HAP-1 (cell line): ENCODE data around the gene ELMO3.

Source experiments
- DNase-seq, 2 experiments: peaks; one replicate each; pipeline ENCODE4 v3.0.0-alpha.2; 2016 to 2020; ENCODE audit warnings: low spot score in 2 of 2
- H3K27me3 ChIP-seq: fragments of 250-450 bp; sonication (Bioruptor Pico); 2 replicates; pipeline ENCODE4 v1.5.1; 2020; ENCODE audit warnings: low read depth, mild to moderate bottlenecking, moderate library complexity
- H3K36me3 ChIP-seq: fragments of 250-450 bp; sonication (Bioruptor Pico); replicated peaks from 2 replicates; pipeline ENCODE4 v1.5.1; 2020; ENCODE audit warnings: mild to moderate bottlenecking
- H3K4me1 ChIP-seq: fragments of 250-450 bp; sonication (Bioruptor Pico); 2 replicates; pipeline ENCODE4 v1.5.1; 2020; ENCODE audit warnings: mild to moderate bottlenecking
- H3K4me3 ChIP-seq: fragments of 250-450 bp; sonication (Bioruptor Pico); 2 replicates; pipeline ENCODE4 v1.5.1; 2020; ENCODE audit warnings: mild to moderate bottlenecking, moderate library complexity
- H3K9me3 ChIP-seq: fragments of 250-450 bp; sonication (Bioruptor Pico); 2 replicates; pipeline ENCODE4 v1.5.1; 2020; ENCODE audit warnings: mild to moderate bottlenecking, moderate library complexity
- in situ Hi-C: fragments of 300-500 bp; cut with MboI; formaldehyde crosslinking; loops from 3 replicates; pipeline ENCODE4 v1.14.3; 2020; ENCODE audit warnings: low sequenced_read_pairs, inconsistent platforms, mixed read lengths

The ELMO3 gene

GRCh38 chr16:67191411-67191994 lies 7.4 kb upstream of the ELMO3 start:
- Histone ChIP-seq H3K4me3 (peak overlapping the region; percentile 98), H3K36me3 (peaks cover 41% of the 10 kb centered on the region), H3K4me1 (peaks cover 11% of the 10 kb centered on the region), H3K27me3 (no peaks in the 10 kb centered on the region), H3K9me3 (no peaks in the 10 kb centered on the region)
- no peak for DNase-seq
- in situ Hi-C loops: no loop called here

GRCh38 chr16:67191995-67192681 lies 6.8 kb upstream of the ELMO3 start, which contains the start of gene E2F4:
TSS of gene E2F4 (plus strand) at chr16:67192155. CDS start at chr16:67192228, 73 bp downstream.
- Histone ChIP-seq H3K27me3 (no peaks in the 10 kb centered on the region), H3K4me3 (peak within 1 kb of the TSS; percentile 98), H3K9me3 (no peaks in the 10 kb centered on the region), H3K4me1 (peaks cover 11% of the 10 kb centered on the region), H3K36me3 (peaks cover 47% of the 10 kb centered on the region)
- in situ Hi-C loops: no loop called here
- DNase-seq: peak; percentile 85 to 93

DNA sequence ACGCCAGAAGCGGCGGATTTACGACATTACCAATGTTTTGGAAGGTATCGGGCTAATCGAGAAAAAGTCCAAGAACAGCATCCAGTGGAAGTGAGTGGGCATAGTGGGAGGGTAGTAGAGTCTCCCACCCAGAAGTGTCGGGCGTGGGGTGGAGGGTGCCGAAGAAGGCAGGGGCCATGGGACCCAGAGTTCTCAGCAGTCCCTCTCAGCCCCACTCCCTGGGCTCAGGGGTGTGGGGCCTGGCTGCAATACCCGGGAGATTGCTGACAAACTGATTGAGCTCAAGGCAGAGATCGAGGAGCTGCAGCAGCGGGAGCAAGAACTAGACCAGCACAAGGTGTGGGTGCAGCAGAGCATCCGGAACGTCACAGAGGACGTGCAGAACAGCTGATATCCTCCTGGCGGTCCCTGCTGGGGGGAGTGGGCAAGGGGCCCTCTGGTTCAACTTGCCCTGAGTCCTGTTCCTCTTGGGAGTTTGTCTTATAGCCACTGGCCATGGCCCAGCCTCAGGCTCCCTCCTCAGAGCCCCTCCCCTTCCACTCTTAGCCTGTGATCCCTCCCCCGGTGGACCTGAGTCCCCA lies 6.1 kb upstream of the ELMO3 start:
- Histone ChIP-seq H3K9me3 (no peaks in the 10 kb centered on the region), H3K36me3 (peaks cover 55% of the 10 kb centered on the region), H3K4me1 (peaks cover 11% of the 10 kb centered on the region), H3K27me3 (no peaks in the 10 kb centered on the region), H3K4me3 (peak overlapping the region; percentile 98)
- in situ Hi-C loops: no loop called here
- no peak for DNase-seq

GRCh38 chr16:67193536-67193935 lies 5.4 kb upstream of the ELMO3 start:
- Histone ChIP-seq H3K4me1 (peaks cover 11% of the 10 kb centered on the region), H3K4me3 (peak overlapping the region; percentile 98), H3K27me3 (no peaks in the 10 kb centered on the region), H3K36me3 (peaks cover 61% of the 10 kb centered on the region), H3K9me3 (no peaks in the 10 kb centered on the region)
- no peak for DNase-seq
- in situ Hi-C loops: no loop called here

DNA sequence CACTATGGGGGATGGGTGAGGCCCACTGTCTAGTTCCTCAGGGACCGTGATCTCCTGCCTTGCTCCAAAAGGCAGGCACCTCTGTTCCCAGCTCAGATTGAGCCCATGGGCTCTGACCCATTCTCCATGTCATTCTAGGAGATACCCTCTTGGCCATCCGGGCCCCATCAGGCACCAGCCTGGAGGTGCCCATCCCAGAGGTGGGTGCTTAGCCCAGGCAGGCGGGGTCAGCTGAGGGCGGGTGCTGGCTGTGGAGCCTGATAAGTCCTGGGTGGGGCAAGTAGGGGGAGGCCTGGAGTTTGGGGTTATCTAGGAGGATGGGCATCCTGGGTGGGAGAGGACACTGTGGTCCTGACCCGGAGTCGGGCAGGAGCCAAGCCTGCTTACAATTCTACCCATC lies 4.7 kb upstream of the ELMO3 start:
- H3K4me3 ChIP-seq: no peak overlapping the region
- DNase-seq: no peak
- H3K4me1 ChIP-seq: peaks cover 11% of the 10 kb centered on the region
- no peaks in the 10 kb centered on the region for H3K27me3 ChIP-seq
- peaks cover 64% of the 10 kb centered on the region for H3K36me3 ChIP-seq
- no peaks in the 10 kb centered on the region for H3K9me3 ChIP-seq
- in situ Hi-C loops: no loop called here

GRCh38 chr16:67195676-67196075 lies 3.3 kb upstream of the ELMO3 start:
- peaks cover 11% of the 10 kb centered on the region for H3K4me1 ChIP-seq
- no peaks in the 10 kb centered on the region for H3K9me3 ChIP-seq
- H3K27me3 ChIP-seq: no peaks in the 10 kb centered on the region
- no peak for DNase-seq
- in situ Hi-C loops: no loop called here
- peaks cover 71% of the 10 kb centered on the region for H3K36me3 ChIP-seq
- H3K4me3 ChIP-seq: no peak overlapping the region

DNA sequence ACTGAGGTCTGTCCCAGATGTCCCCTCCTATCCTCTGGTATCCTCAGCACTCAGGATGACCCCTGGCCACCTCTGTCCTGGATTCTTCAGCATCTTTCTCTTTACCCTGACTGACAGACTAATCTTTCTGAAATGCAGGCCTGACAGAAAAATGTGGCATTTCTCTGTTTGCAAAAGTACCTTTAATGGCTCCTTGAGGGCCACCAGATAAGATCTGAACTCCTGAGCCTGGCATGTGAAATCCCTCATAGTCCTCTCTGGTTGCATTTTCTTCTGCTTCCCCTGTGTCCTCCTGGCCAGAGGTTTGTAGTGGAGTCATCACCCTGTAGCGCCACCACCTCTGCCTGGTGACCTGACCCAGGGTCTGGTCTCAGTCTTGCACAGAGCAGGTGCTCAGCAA lies 2.0 kb upstream of the ELMO3 start:
- peaks cover 79% of the 10 kb centered on the region for H3K36me3 ChIP-seq
- no peaks in the 10 kb centered on the region for H3K27me3 ChIP-seq
- in situ Hi-C loops: no loop called here
- H3K4me3 ChIP-seq: no peak overlapping the region
- no peak for DNase-seq
- H3K4me1 ChIP-seq: peaks cover 9% of the 10 kb centered on the region
- H3K9me3 ChIP-seq: no peaks in the 10 kb centered on the region

DNA sequence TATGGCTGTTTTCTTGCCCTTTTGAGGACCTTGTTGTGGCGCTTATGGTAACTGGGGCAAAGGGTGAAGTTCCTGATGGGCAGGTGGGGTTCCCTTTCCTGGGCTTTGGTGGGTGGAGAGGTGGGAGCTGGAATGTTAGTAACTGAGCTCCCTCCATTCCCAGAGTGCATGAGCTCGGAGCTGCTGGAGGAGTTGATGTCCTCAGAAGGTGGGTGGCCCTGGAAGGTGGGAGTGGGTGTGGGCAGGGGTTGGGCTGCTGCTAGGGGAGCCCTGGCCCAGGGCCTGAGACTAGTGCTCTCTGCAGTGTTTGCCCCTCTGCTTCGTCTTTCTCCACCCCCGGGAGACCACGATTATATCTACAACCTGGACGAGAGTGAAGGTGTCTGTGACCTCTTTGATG lies 1.2 kb upstream of the ELMO3 start:
- Histone ChIP-seq H3K36me3 (peaks cover 82% of the 10 kb centered on the region), H3K9me3 (no peaks in the 10 kb centered on the region), H3K4me3 (no peak overlapping the region), H3K27me3 (no peaks in the 10 kb centered on the region), H3K4me1 (peaks cover 9% of the 10 kb centered on the region)
- no peak for DNase-seq
- in situ Hi-C loops: no loop called here

DNA sequence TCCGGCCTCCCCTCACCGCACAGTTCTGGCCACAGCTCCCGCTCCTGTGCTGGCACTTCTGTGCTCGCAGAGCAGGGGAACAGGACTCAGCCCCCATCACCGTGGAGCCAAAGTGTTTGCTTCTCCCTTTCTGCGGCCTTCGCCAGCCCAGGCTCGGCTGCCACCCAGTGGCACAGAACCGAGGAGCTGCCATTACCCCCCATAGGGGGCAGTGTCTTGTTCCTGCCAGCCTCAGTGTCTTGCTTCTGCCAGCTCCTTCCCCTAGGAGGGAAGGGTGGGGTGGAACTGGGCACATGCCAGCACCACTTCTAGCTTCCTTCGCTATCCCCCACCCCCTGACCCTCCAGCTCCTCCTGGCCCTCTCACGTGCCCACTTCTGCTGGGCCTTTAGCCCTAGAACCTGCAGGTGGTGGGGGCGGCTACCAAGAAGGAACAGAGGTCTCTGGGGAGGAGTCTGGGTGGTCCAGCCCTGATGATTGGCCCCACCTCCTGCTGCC lies 645 bp upstream of the ELMO3 start:
- DNase-seq: no peak
- no peaks in the 10 kb centered on the region for H3K9me3 ChIP-seq
- in situ Hi-C loops: no loop called here
- H3K4me1 ChIP-seq: peaks cover 4% of the 10 kb centered on the region
- peaks cover 81% of the 10 kb centered on the region for H3K36me3 ChIP-seq
- H3K4me3 ChIP-seq: no peak overlapping the region
- no peaks in the 10 kb centered on the region for H3K27me3 ChIP-seq

- Histone ChIP-seq H3K27me3 (no peaks in the 10 kb centered on the region), H3K4me1 (no peaks in the 10 kb centered on the region), H3K9me3 (no peaks in the 10 kb centered on the region), H3K36me3 (peaks cover 72% of the 10 kb centered on the region), H3K4me3 (no peak overlapping the region)
- in situ Hi-C loops: no loop called here
- no peak for DNase-seq
Measured at GRCh38 chr16:67199808-67200198, 872 bp downstream of the ELMO3 start.

- Histone ChIP-seq H3K36me3 (peaks cover 65% of the 10 kb centered on the region), H3K4me3 (no peak overlapping the region), H3K9me3 (no peaks in the 10 kb centered on the region), H3K4me1 (no peaks in the 10 kb centered on the region), H3K27me3 (no peaks in the 10 kb centered on the region)
- DNase-seq: no peak
- in situ Hi-C loops: no loop called here
Measured at GRCh38 chr16:67200491-67200890, 1.6 kb downstream of the ELMO3 start.

- in situ Hi-C loops: no loop called here
- peaks cover 53% of the 10 kb centered on the region for H3K36me3 ChIP-seq
- H3K9me3 ChIP-seq: no peaks in the 10 kb centered on the region
- no peak for DNase-seq
- no peaks in the 10 kb centered on the region for H3K27me3 ChIP-seq
- H3K4me3 ChIP-seq: no peak overlapping the region
- no peaks in the 10 kb centered on the region for H3K4me1 ChIP-seq
Measured at GRCh38 chr16:67201411-67202345, 2.7 kb downstream of the ELMO3 start.

- Histone ChIP-seq H3K4me3 (no peak overlapping the region), H3K4me1 (no peaks in the 10 kb centered on the region), H3K27me3 (no peaks in the 10 kb centered on the region), H3K9me3 (no peaks in the 10 kb centered on the region), H3K36me3 (peaks cover 45% of the 10 kb centered on the region)
- in situ Hi-C loops: no loop called here
- no peak for DNase-seq
Measured at GRCh38 chr16:67202426-67202825, 3.5 kb downstream of the ELMO3 start.
